K562 (cell line): ENCODE data around the gene KLHL28. TPM values are rescaled to one million over a fixed set of nuclear protein-coding genes. Genes with fewer than 3 reads are reported as not detected.

Source experiments
- ATAC-seq: fragments of 200-7000 bp; cut with Tn5 transposase; 3 replicates; pipeline ENCODE4 v1.9.1; 2020; ENCODE audit warnings: moderate library complexity
- BruUV-seq: library from RNA; stranded (reverse); fragments of 400-500 nt; replicated peaks from 2 replicates; lab custom pipeline; 2021; lab: Mats Ljungman, UMichigan
- CTCF ChIA-PET: fragments of 300-600 bp; formaldehyde crosslinking; extraction: SDS; loops from one replicate; lab custom pipeline; 2021; ENCODE audit warnings: low intra/inter-chr PET ratio; lab: Yijun Ruan, JAX
- POLR2A ChIA-PET: fragments of 300-600, 350-650 bp; sonication (Branson Sonifier 250); formaldehyde crosslinking; extraction: SDS; loops from one replicate; lab custom pipeline; 2021; ENCODE audit warnings: antibody characterized with exemption, inconsistent platforms; lab: Yijun Ruan, JAX
- DNase-seq, 4 experiments: peaks; one replicate each; pipeline versions ENCODE4 v3.0.0 to v3.0.0-alpha.2; 2011 to 2018; ENCODE audit warnings: low spot score in 3 of 4, mixed read lengths in 3 of 4; ENCODE audit errors: extremely low read depth in 1 of 4
- FAIRE-seq: peaks from 2 replicates; lab custom pipeline; 2011; peaks lifted over from hg19 to GRCh38; lab: Jason Lieb, UNC
- H2AFZ ChIP-seq: 2 replicates; pipeline ENCODE4 v1.6.0; 2011; ENCODE audit warnings: low read depth, low read length, control low read depth, inconsistent platforms
- H3K27ac ChIP-seq: fragments of 200-600 bp; 3 replicates; pipeline ENCODE4 v1.8.0; 2011; ENCODE audit warnings: low read depth, mild to moderate bottlenecking, control low read depth, inconsistent platforms, low read length, moderate library complexity, mixed read lengths; ENCODE audit errors: extremely low read depth
- H3K27me3 ChIP-seq, 2 experiments: fragments of 300-600 bp in 1 of 2; 2 replicates in 1 of 2; 3 replicates in 1 of 2; pipeline versions ENCODE4 v1.6.0 to v1.8.0; 2011; ENCODE audit warnings: inconsistent platforms in 2 of 2, low read length in 2 of 2, mild to moderate bottlenecking in 1 of 2, mixed read lengths in 1 of 2, moderate library complexity in 1 of 2; ENCODE audit not compliant: control insufficient read depth in 2 of 2, insufficient read depth in 2 of 2
- H3K36me3 ChIP-seq: fragments of 300-600 bp; 3 replicates; pipeline ENCODE4 v1.8.0; 2011; ENCODE audit warnings: mild to moderate bottlenecking, low read length, inconsistent platforms; ENCODE audit not compliant: control insufficient read depth, insufficient read depth
- H3K4me1 ChIP-seq, 2 experiments: fragments of 200-600 bp in 1 of 2; replicated peaks in 1 of 2; 2 replicates in 1 of 2; 3 replicates in 1 of 2; pipeline versions ENCODE4 v1.5.1 to v1.8.0; 2011; ENCODE audit warnings: inconsistent platforms in 2 of 2, low read length in 2 of 2, mild to moderate bottlenecking in 1 of 2, mixed read lengths in 1 of 2, moderate library complexity in 1 of 2; ENCODE audit not compliant: control insufficient read depth in 2 of 2, insufficient read depth in 2 of 2
- H3K4me2 ChIP-seq: 2 replicates; pipeline ENCODE4 v1.6.1; 2011; ENCODE audit warnings: low read length, control low read depth, inconsistent platforms, mixed read lengths; ENCODE audit not compliant: insufficient read depth
- H3K4me3 ChIP-seq: fragments of 200-600 bp; sonication (generic), shearing (Covaris generic); 2 replicates; pipeline ENCODE4 v1.5.1; 2016; ENCODE audit warnings: control low read depth, inconsistent platforms
- H3K79me2 ChIP-seq: fragments of 200-600 bp; 3 replicates; pipeline ENCODE4 v1.8.0; 2011; ENCODE audit warnings: low read length, inconsistent platforms; ENCODE audit not compliant: control insufficient read depth, insufficient read depth
- H3K9ac ChIP-seq, 2 experiments: 2 replicates each; pipeline versions ENCODE4 v1.6.0 to v1.6.1; 2011; ENCODE audit warnings: low read depth in 2 of 2, low read length in 2 of 2, control low read depth in 1 of 2, inconsistent platforms in 1 of 2, mild to moderate bottlenecking in 1 of 2, mixed read lengths in 1 of 2; ENCODE audit not compliant: insufficient read depth in 1 of 2
- H3K9me1 ChIP-seq: one replicate; pipeline ENCODE4 v1.6.0; 2011; ENCODE audit warnings: inconsistent platforms, mild to moderate bottlenecking, low read length, moderate library complexity; ENCODE audit not compliant: control insufficient read depth, insufficient read depth
- H3K9me3 ChIP-seq: replicated peaks from 2 replicates; pipeline ENCODE4 v1.5.1; 2011; ENCODE audit warnings: low read depth, low read length, inconsistent platforms; ENCODE audit not compliant: control insufficient read depth, insufficient read depth
- H4K20me1 ChIP-seq: replicated peaks from 2 replicates; pipeline ENCODE4 v1.6.1; 2011; ENCODE audit warnings: low read length, inconsistent platforms, mixed read lengths; ENCODE audit not compliant: control insufficient read depth, insufficient read depth
- CCNT2 ChIP-seq: IDR thresholded peaks from 2 replicates; pipeline ENCODE4 v1.6.1; 2011; ENCODE audit warnings: borderline replicate concordance, low read depth, mild to moderate bottlenecking, moderate library complexity, mixed read lengths, low read length; ENCODE audit not compliant: insufficient read length; ENCODE audit errors: extremely low read depth
- DMBX1 ChIP-seq: fragments of 250-450 bp; sonication (Bioruptor Pico); IDR thresholded peaks from 2 replicates; pipeline ENCODE4 v1.8.0; 2022; ENCODE audit warnings: inconsistent platforms, mild to moderate bottlenecking, moderate library complexity, borderline replicate concordance
- GATAD2B ChIP-seq: fragments of 450-650 bp; IDR thresholded peaks from 2 replicates; pipeline ENCODE4 v1.6.1; 2017; ENCODE audit warnings: mild to moderate bottlenecking, borderline replicate concordance
- HDAC8 ChIP-seq: fragments of 450-650 bp; IDR thresholded peaks from 2 replicates; pipeline ENCODE4 v1.6.1; 2016; ENCODE audit warnings: mild to moderate bottlenecking, missing genetic modification characterization, moderate library complexity, missing compliant biosample characterization
- HMG20B ChIP-seq: fragments of 250-450 bp; sonication (Bioruptor Pico); IDR thresholded peaks from 2 replicates; pipeline ENCODE4 v1.5.0; 2021; ENCODE audit warnings: mild to moderate bottlenecking
- JUN ChIP-seq, 2 experiments: sonication (generic) in 1 of 2; formaldehyde crosslinking in 1 of 2; IDR thresholded peaks; 2 replicates each; pipeline versions ENCODE4 v1.6.1 to v1.8.0; 2012 to 2022; ENCODE audit warnings: borderline replicate concordance in 2 of 2, mild to moderate bottlenecking in 2 of 2, improper control_type of control experiment in 1 of 2, low read depth in 1 of 2, low read length in 1 of 2, missing genetic modification reagents in 1 of 2
- MTF1 ChIP-seq: fragments of 250-450 bp; sonication (Bioruptor Pico); IDR thresholded peaks from 2 replicates; pipeline ENCODE4 v1.9.0; 2021; ENCODE audit warnings: moderate library complexity, mild to moderate bottlenecking, inconsistent platforms, borderline replicate concordance
- NFE2L1 ChIP-seq: fragments of 450-650 bp; IDR thresholded peaks from 2 replicates; pipeline ENCODE4 v1.6.1; 2016; ENCODE audit warnings: missing genetic modification characterization, low read depth, mild to moderate bottlenecking, missing compliant biosample characterization, moderate library complexity, borderline replicate concordance
- NUFIP1 ChIP-seq: fragments of 450-650 bp; IDR thresholded peaks from 2 replicates; pipeline ENCODE4 v1.6.1; 2018; ENCODE audit not compliant: partially characterized antibody
- SMARCC2 ChIP-seq: fragments of 450-650 bp; IDR thresholded peaks from 2 replicates; pipeline ENCODE4 v1.6.1; 2017; ENCODE audit warnings: antibody characterized with exemption, moderate library complexity, mild to moderate bottlenecking, low read depth
- ZNF184 ChIP-seq: sonication (generic); formaldehyde crosslinking; IDR thresholded peaks from 2 replicates; pipeline ENCODE4 v1.5.0; 2020; ENCODE audit warnings: missing genetic modification reagents
- ZNF274 ChIP-seq: IDR thresholded peaks from 2 replicates; pipeline ENCODE4 v1.6.1; 2011; ENCODE audit warnings: low read depth, mild to moderate bottlenecking, low read length, moderate library complexity, borderline replicate concordance
- ZNF436 ChIP-seq: fragments of 250-450, 450-650 bp; sonication (Bioruptor Pico); formaldehyde crosslinking; IDR thresholded peaks from 2 replicates; pipeline ENCODE4 v1.7.0; 2020; ENCODE audit warnings: mild to moderate bottlenecking
- ZNF512 ChIP-seq: IDR thresholded peaks from 2 replicates; pipeline ENCODE4 v1.6.1; 2016; ENCODE audit warnings: missing genetic modification characterization, missing compliant biosample characterization
- WGBS: fragments of 100-300 bp; shearing (Covaris generic); methylation state at CpG from one replicate; pipeline ENCODE4 v1.1.6; 2016; ENCODE audit warnings: low coverage, mixed read lengths; ENCODE audit not compliant: insufficient coverage; ENCODE audit errors: missing lambda C conversion rate; 5-methylcytosine and 5-hydroxymethylcytosine counted together
- in situ Hi-C: fragments of 300-500 bp; cut with MboI; formaldehyde crosslinking; loops from 4 replicates; pipeline ENCODE4 v1.15.0; 2018; ENCODE audit warnings: inconsistent platforms, mixed read lengths
- intact Hi-C: fragments of 100-400 bp; cut with micrococcal nuclease; formaldehyde crosslinking; loops from 2 replicates; pipeline ENCODE4 v1.14.2; 2022
- polyA plus RNA-seq, 8 experiments: library from polyadenylated mRNA; depleted of rRNA in 4 of 8; stranded (reverse) in 5 of 8; unstranded in 3 of 8; fragments of >200 nt; fragmentation: Nextera tagmentation in 2 of 8; fragmentation: Illumina TruSeq in 1 of 8; extraction: Ambion mirVana in 2 of 8; extraction: Trizol in 1 of 8; gene quantifications; 2 replicates each; pipeline versions ENCODE4 v1.2.1 to v1.2.3, GENCODE V29; 2011 to 2014; ENCODE audit warnings: inconsistent platforms in 1 of 8, missing spikeins in 1 of 8
- total RNA-seq, 7 experiments: library from RNA; depleted of rRNA in 6 of 7; stranded (reverse); fragments of >200 nt in 6 of 7; fragmentation: Illumina TruSeq in 2 of 7; extraction: Trizol in 2 of 7; gene quantifications; 2 replicates each; pipeline versions ENCODE4 v1.2.1 to v1.2.3, GENCODE V29; 2011 to 2021; ENCODE audit warnings: low replicate concordance in 1 of 7

The KLHL28 gene
- total and polyA plus RNA-seq, 9 of the 15 experiments (the other 6 are each of a cell fraction or from before 2014, with no cell fraction given), result 1.1 to 7.5 (median 4.7) TPM

- TF ChIP-seq CCNT2 (no peak), HDAC8 (tag) (no peak), DMBX1 (CRISPR knock-in tag) (no peak), ZNF436 (CRISPR knock-in tag) (no peak)
- CTCF ChIA-PET, result no interaction called here
- ATAC-seq (no peak), DNase-seq (no peak), FAIRE-seq (no peak)
- no peaks in the 10 kb centered on the region for H3K9me1 ChIP-seq
- in situ Hi-C loops (no loop called here), intact Hi-C loops (no loop called here)
- H3K27ac ChIP-seq, result no peak overlapping the region
- H2AFZ ChIP-seq, result no peak overlapping the region
- H4K20me1 ChIP-seq, result no peaks in the 10 kb centered on the region
- no peaks in the 10 kb centered on the region for H3K79me2 ChIP-seq
- no peaks in the 10 kb centered on the region for H3K4me1 ChIP-seq
- H3K36me3 ChIP-seq, result 0 out of 3 replicates have a peak, but pooled peaks cover 2% of the 10 kb centered on the region
- H3K4me2 ChIP-seq, result no peak overlapping the region
- WGBS, result 94% methylated on average over 2 of the region's 2 CpGs
- H3K4me3 ChIP-seq, result no peak overlapping the region
- H3K9ac ChIP-seq, result no peak overlapping the region
- H3K27me3 ChIP-seq, result no peaks in the 10 kb centered on the region
- H3K9me3 ChIP-seq, result no peaks in the 10 kb centered on the region
- POLR2A ChIA-PET, result no interaction called here
- no TSS peak for BruUV-seq
Measured at GRCh38 chr14:44937547-44937946, 24.2 kb downstream of the KLHL28 start.

GRCh38 chr14:44935155-44935554 is 26.6 kb downstream of the KLHL28 start:
- ChIA-PET POLR2A (interaction anchor here (1.2 kb wide), 1 partner anchor 11 kb away, joined by 3 read pairs; no protein-coding TSS in a partner anchor), CTCF (no interaction called here)
- DNase-seq (no peak), FAIRE-seq (no peak), ATAC-seq (no peak)
- intact Hi-C loops (no loop called here), in situ Hi-C loops (no loop called here)
- no peak overlapping the region for H3K9ac ChIP-seq
- H3K9me1 ChIP-seq, result no peaks in the 10 kb centered on the region
- H4K20me1 ChIP-seq, result no peaks in the 10 kb centered on the region
- H3K79me2 ChIP-seq, result no peaks in the 10 kb centered on the region
- no peak overlapping the region for H3K27ac ChIP-seq
- no peaks in the 10 kb centered on the region for H3K27me3 ChIP-seq
- H2AFZ ChIP-seq, result no peak overlapping the region
- no peak overlapping the region for H3K4me2 ChIP-seq
- BruUV-seq, result no TSS peak
- no peak overlapping the region for H3K4me3 ChIP-seq
- no peaks in the 10 kb centered on the region for H3K4me1 ChIP-seq
- no peak for TF ChIP-seq GATAD2B
- no peak for TF ChIP-seq ZNF184 (CRISPR knock-in tag)
- no peak for TF ChIP-seq MTF1 (CRISPR knock-in tag)
- TF ChIP-seq ZNF512 (tag), result no peak
- TF ChIP-seq NUFIP1, result no peak
- TF ChIP-seq SMARCC2, result no peak
- no peak for TF ChIP-seq JUN (IDR thresholded peaks at IDR 0.05; ENCODE audit: borderline replicate concordance, low read depth, low read length)
- TF ChIP-seq JUN (CRISPR knock-in tag; IDR thresholded peaks at IDR 0.05; ENCODE audit: borderline replicate concordance), result no peak
- no peak for TF ChIP-seq HMG20B (CRISPR knock-in tag)
- TF ChIP-seq NFE2L1, result no peak
- no peak for TF ChIP-seq ZNF274
- H3K36me3 ChIP-seq, result no peaks in the 10 kb centered on the region
- H3K9me3 ChIP-seq, result no peaks in the 10 kb centered on the region
- WGBS, result 75% methylated on average over 2 of the region's 2 CpGs
